Mucosa of descending colon (tissue), 3 donors: Measurements from ENCODE around the gene ALPG. TPM values are rescaled to one million over a fixed set of nuclear protein-coding genes. Genes with fewer than 3 reads are reported as not detected.
"Not testable (repeated sequence)": the region's sequence is repeated elsewhere in the genome, so short reads cannot be mapped to it uniquely, and the experiment has no call there.

Experiments used
- ATAC-seq: fragments of 200-7000 bp; cut with Tn5 transposase; one replicate; pipeline ENCODE4 v1.9.1; 2020; ENCODE audit warnings: mild to moderate bottlenecking, moderate library complexity
- DNase-seq, 3 donors: peaks; one replicate each; pipeline ENCODE4 v3.0.0-alpha.2; 2020
- H3K36me3 ChIP-seq: fragments of 200-600 bp; one replicate; pipeline ENCODE4 v1.8.0; 2021; ENCODE audit warnings: low read depth, mild to moderate bottlenecking
- H3K4me1 ChIP-seq: fragments of 200-600 bp; one replicate; pipeline ENCODE4 v1.8.0; 2021; ENCODE audit warnings: low read depth, mild to moderate bottlenecking
- H3K4me3 ChIP-seq: fragments of 200-600 bp; one replicate; pipeline ENCODE4 v1.8.0; 2021; ENCODE audit warnings: mild to moderate bottlenecking
- H3K9me3 ChIP-seq: fragments of 200-600 bp; one replicate; pipeline ENCODE4 v1.8.0; 2021; ENCODE audit warnings: mild to moderate bottlenecking
- CTCF ChIP-seq: fragments of 200-600 bp; IDR thresholded peaks from one replicate; pipeline ENCODE4 v1.8.0; 2022; ENCODE audit warnings: antibody characterized with exemption, mild to moderate bottlenecking
- intact Hi-C, 2 donors: fragments of 100-400 bp; cut with DNase I in 1 of 2; cut with micrococcal nuclease in 1 of 2; formaldehyde crosslinking; loops; one replicate each; pipeline versions ENCODE4 v1.11.0 to v1.11.1; 2022; cut with DNase I, micrococcal nuclease
- total RNA-seq, 3 donors: library from RNA; stranded (reverse); fragmentation: NEBNext Ultra II Directional in 2 of 3; extraction: Animal tissue kit (Norgen Biotek cat#: 25700) in 2 of 3; gene quantifications; one replicate each; pipeline versions ENCODE4 v1.2.1 to v1.2.4, GENCODE V29; 2021 to 2023
- donor health status: DM: no; HTN: no; CAD: no; lungs with moderate emphysema.
- donor health status: DM: no; HTN: no; CAD: no.
- donor health status: DM: no; HTN: yes; CAD: no.

The ALPG gene
- total RNA-seq, 3 donors from 2014 or later, result 0.54 to 8.1 (median 0.61) TPM

DNA sequence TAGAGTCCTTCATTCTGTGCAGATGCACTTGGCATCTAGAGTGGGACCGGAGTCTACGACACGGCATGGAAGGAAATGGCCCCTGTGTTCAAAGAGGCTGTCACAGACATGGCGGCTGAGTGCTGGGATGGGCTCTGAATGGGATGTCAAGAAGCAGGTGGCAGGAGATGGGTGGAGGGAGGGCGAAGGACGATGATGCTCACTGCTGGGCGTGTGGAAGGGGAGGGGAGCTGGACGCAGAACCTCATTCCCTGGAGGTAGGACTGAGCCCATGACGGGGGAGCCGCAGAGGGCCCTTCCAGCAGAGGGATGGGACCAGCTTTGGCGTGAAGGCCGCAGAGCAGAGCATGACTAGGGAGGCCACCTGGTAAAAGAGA is 30.5 kb downstream of the ALPG start:
- ATAC-seq, result no peak
- Histone ChIP-seq H3K9me3 (no peaks in the 10 kb centered on the region), H3K36me3 (no peaks in the 10 kb centered on the region), H3K4me1 (no peaks in the 10 kb centered on the region), H3K4me3 (no peak overlapping the region)
- DNase-seq, result no peak
- no peak for TF ChIP-seq CTCF
- intact Hi-C loops, result loop anchor here in 1 of 2 donors (10.0 kb wide), 1 partner anchor 512 kb away; the partner anchor contains the start of gene NPPC

DNA sequence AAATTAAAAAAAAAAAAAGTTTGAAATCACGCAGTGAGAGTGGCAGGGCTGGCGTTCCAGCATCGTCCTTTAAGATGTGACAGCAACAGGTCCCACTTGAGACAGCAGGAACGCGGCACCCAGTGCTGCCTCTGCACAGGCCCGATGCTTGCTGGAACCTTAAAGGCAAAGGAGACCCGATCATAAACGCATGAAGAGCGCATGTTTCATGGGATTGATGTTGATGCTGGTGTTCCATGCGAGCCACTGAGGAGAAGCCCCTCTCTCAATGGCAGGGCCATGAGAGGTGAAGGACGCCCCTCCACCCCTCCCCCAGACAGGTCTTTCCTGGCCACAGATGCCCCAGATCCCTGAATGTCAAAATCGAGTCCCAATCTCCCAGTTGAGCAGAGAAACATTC is 31.4 kb downstream of the ALPG start:
- Histone ChIP-seq H3K9me3 (no peaks in the 10 kb centered on the region), H3K4me3 (no peak overlapping the region), H3K4me1 (no peaks in the 10 kb centered on the region), H3K36me3 (no peaks in the 10 kb centered on the region)
- DNase-seq (no peak), ATAC-seq (no peak)
- TF ChIP-seq CTCF, result no peak
- intact Hi-C loops, result loop anchor here in 1 of 2 donors (10.0 kb wide), 1 partner anchor 513 kb away; the partner anchor contains the start of gene NPPC

DNA sequence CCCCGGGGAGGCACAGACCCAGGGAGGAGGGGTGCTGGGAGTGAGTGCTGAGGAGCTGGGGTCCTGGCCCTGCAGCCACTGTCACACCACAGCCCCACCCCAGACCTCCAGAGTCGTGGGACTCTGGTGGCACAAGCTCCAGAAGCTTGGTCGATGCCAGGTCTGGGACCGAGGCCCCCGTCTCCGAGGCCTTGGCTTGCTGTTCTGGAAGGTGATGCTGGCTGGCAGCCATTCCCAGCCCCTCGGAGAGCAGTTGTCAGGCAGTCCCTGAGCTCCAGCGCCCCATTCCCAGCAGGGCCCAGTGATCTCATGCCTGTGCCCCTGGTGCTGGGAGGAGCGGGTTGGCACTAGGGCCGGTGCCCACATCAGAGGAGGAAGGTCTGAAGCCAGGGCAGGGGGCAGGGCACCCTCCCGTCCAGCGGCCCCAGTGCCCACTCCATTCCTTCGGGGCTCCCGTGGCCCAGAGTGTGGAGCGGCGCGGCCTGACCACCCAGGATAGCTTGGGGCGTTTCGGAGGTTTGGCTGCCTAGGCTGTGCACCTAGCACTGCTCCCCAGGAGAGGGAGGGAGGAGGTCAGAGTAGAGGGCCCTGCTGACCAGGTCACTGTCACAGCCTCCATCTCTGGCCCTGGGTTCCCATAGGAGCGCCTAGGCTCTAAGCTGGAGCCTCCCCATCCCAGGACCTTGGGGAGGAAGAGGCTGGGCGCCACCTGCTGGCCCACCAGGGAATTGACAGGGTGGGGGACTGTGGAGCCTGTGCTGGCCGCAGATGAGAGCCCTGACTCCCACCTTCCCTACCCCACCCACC is 32.5 kb downstream of the ALPG start:
- Histone ChIP-seq H3K9me3 (no peaks in the 10 kb centered on the region), H3K36me3 (no peaks in the 10 kb centered on the region), H3K4me3 (no peak overlapping the region), H3K4me1 (no peaks in the 10 kb centered on the region)
- intact Hi-C loops, result loop anchor here in 1 of 2 donors (10.0 kb wide), 1 partner anchor 514 kb away; the partner anchor contains the start of gene NPPC
- ATAC-seq (peak; percentile 74), DNase-seq (peak in 1 of 3 donors; percentile 53)
- TF ChIP-seq CTCF, result peak; percentile 53

DNA sequence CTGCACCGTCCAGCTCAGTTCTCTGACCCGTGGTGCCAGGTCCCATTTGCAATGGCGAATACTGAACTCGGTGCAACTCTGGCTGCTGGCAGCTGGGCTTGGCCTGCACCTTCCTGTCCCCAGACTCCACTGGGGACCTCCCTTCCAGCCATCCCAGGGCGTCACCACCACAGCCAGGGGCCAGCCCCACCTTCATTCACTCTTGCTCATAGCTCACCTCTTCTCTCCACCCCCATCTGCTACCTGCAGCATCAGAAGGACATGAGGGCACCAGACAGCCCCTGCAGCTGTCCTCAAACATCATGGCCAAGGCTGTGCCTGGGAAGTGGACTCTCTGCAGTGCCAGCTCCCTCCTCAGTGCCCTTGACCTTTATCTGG is 33.1 kb downstream of the ALPG start:
- no peaks in the 10 kb centered on the region for H3K9me3 ChIP-seq
- ATAC-seq (peak; percentile 2), DNase-seq (no peak)
- intact Hi-C loops, result loop anchor here (10.0 kb wide), 2 partner anchors 515 to 535 kb away; partner anchors contain the start of gene NPPC (in 1 of the 2)
- no peak for TF ChIP-seq CTCF
- no peaks in the 10 kb centered on the region for H3K36me3 ChIP-seq
- no peaks in the 10 kb centered on the region for H3K4me1 ChIP-seq
- no peak overlapping the region for H3K4me3 ChIP-seq

- not testable (repeated sequence) for H3K36me3 ChIP-seq, H3K4me3 ChIP-seq, H3K4me1 ChIP-seq, H3K9me3 ChIP-seq
- peak; percentile 82 to 92 (median 91) for DNase-seq
- peak; percentile 88 for ATAC-seq
- peak; percentile 85 for TF ChIP-seq CTCF
- intact Hi-C loops, result loop anchor here (10.0 kb wide), 1 partner anchor 536 kb away; no protein-coding TSS in a partner anchor
These were observed 33.8 kb downstream of the ALPG start for GRCh38 chr2:232440220-232441018.
